Hippocampal formation (tissue), 2 donors: ENCODE results near the gene MMP8.
A peak's percentile ranks its signal among the peaks of the same experiment; 100 is the strongest.
"Not testable (repeated sequence)": the region's sequence is repeated elsewhere in the genome, so short reads cannot be mapped to it uniquely, and the experiment has no call there.

Experiments
- DNase-seq, 2 donors: peaks; one replicate each; lab custom pipeline; 2025; lab: John Stamatoyannopoulos, UW

MMP8 gene, protein sequence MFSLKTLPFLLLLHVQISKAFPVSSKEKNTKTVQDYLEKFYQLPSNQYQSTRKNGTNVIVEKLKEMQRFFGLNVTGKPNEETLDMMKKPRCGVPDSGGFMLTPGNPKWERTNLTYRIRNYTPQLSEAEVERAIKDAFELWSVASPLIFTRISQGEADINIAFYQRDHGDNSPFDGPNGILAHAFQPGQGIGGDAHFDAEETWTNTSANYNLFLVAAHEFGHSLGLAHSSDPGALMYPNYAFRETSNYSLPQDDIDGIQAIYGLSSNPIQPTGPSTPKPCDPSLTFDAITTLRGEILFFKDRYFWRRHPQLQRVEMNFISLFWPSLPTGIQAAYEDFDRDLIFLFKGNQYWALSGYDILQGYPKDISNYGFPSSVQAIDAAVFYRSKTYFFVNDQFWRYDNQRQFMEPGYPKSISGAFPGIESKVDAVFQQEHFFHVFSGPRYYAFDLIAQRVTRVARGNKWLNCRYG

DNA sequence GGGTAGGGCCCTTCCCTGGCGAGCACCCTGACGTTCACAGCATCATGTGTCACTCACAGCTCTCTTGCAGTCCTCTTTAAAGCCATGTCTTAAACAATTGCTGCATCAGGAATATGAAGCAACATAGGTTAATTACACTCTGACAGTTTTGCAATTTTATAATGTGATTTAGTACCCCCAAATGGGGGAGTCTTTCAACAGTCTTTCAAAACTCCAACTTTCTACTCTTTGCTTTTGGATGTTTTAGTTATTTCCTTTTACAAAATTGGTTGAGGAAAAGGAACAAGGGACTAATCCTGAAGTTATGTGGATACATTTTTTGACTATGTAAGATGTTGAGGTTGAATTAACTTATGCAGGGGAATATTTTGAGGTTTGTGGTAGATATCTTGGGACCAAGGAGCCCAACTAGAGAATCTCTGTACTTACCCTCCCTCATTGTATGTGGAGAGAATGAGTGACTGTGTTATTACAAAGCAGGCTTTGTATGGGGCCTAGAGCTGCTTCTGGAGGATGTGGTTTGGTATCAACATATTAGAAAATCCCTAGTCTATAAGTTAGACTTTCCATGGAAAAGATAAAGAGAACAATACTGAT lies at the start of gene MMP8:
TSS of gene MMP8 (minus strand) at position 51 of the 597 bp plus-strand sequence. CDS start 99 bp downstream, outside the sequence.
- DNase-seq, result peak in 1 of 2 donors; percentile 3

DNA sequence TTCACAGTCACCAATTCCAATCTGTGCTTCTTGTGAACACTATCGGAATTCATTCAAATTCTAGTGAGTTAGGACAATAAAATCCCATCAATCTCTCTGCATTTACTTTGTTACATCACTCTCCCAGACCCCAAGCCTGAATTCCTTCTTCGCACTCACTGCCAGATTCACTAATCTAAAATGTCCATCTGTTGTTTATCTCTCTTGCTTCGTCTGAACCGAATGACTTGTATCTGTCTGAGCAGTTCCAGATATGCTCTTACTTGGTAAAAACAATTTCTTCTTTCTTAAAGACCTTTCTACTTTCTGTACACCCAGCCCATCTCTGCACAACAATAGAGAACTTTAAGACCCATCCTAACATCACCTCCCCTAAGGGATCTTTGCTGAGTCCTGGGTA lies 48.6 kb upstream of the MMP8 start:
- DNase-seq, result no peak

DNA sequence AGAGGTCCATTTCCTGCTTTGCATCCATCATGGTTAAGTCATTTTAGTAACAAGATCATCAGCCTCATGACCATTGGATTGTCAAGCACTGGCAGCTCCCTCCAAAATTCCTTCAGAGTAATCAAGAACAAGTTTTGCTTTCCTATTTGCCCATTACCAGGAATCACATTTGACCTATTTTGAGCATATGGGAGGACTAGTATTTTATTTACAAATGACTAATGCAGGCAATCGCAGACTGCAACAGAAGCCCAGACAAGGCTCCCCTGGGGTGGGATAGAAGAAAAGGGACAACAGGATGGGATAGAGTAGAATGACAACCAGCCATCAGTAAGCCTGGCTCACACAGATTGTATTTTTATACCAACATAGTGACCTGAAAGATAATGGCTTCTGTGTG lies 46.6 kb upstream of the MMP8 start:
- no peak for DNase-seq

DNA sequence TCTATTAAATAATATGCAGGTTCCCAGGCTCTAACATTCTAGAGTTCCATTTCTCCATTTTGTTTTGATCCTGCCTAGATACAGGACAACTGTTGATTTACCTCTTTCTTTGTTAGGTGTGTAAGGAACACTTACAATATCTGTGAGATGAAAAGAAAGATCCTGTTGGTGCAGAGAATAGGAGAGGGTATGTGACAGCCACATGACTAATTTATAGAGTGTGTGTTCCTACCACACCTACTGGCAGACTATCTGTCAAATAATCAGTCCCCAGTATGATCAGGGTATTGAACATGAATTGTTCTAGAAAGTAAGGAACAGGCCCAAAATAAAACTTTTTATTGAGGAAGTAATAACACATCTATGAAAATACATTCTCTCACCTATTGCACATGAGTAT lies 45.4 kb upstream of the MMP8 start:
- DNase-seq, result no peak

DNA sequence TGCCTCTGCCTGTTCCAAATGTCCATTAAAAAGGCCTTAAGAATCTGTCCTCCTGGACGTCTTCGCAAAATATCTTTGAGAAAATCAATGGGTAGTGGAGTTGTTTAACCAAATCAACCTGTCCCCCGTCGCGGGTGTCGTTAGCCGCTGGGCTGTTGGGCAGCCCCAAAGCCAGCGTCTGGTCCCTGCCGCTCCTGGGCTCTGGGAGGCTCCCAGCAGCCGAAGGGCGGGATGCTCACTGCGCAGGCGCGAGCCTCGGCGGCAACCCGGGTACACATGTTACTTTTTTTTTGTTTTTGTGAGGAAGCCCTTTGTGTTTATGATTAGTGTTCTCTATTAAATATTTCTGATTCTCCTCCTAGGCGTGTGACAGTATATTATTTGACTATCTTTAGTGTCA lies 43.0 kb upstream of the MMP8 start:
- DNase-seq, result no peak

DNA sequence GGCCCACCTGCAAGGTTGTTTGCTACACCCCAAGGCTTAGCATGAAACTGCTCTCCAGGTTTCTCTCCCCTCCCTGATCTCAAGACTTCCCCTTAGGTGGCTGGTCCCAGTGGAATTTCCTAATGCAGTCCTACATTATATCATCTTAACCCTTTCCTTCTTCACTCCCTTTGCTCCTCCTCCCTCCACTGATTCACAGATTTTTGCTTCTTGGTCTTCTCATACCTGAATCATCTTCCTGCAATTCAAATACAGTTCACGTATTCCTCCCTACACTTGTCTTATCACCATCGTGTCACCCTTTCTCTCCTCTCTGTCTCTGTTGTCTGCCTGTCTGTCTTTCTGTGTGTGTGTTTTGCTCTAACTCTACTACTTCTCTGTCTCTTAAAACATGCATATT lies 38.7 kb upstream of the MMP8 start:
- no peak for DNase-seq

DNA sequence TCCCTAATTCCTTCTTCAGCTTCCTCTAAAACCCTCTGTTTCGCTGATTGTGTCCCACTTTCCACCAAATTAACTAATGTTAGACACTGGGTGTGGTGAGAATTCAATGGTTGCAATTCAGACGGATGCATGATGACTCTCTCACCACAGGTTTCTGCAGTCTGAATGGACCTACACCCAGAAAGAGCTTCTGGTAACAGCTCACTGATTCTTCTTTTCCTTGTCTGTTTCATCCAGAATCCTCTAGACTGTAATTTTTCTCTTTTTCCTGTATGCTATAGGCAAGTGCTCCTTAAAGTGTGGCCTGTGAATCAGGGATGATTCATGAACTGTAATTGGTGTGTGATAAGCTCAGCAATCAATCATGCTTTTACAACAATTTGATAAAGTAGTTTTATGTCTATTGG lies 37.6 kb upstream of the MMP8 start:
- DNase-seq, result no peak

DNA sequence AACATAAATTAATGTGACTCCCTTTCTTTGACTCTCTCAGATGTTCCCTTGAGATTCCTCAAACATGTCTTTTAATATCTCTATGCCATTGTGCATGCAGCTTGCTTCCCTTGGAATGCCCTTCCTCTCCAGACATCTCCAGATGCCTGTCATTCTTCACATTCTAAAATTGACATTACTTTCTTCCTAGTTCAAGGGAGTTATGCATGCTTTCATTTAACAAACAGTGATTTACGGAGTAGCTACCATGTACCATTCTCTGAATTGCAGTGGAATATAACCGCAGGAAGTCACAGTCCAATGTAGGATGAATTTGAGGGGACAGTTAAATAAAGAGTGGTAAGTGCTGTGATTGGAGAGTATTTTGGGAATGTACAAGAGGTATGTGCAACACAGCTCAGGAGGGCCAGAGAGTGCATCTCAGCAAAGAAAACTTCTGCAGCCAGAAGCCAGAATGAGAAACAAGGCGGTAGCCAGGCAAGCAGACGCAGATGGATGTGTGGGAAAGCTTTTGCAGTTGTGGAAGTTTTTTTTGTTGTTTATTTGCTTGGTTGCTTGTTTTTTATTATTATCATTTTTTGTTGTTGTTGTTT lies 37.0 kb upstream of the MMP8 start:
- no peak for DNase-seq

DNA sequence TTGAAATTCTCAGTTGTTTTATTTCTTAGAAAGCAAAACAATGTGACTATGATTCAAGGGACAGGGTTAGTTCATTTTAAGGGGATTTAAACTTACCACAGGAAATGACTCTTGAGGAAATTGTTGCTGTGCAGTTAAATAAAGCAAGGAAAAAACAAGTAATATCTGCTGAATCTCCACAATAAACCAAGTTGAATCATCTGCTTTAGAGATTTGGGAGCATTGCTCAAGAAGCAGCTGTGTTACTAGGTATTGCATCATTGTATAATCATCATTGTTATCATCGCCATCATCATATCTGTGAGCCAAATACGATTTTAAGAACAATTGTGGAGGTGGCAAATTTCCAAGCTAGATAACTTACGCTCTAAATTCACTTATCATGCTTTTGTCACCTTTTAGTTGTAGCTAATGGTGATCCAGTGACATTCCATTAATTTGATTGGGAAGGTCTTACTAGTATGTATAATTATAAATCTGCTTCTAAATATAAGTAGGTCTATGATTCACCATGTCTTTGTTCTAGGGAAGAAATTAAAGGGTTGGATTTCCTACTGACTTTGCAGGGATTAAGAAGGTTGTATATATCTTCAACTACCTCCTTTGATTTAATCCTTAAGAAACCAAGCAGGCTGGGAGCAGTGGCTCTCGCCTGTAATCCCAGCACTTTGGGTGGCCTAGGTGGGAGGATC lies 35.7 kb upstream of the MMP8 start:
- no peak for DNase-seq

DNA sequence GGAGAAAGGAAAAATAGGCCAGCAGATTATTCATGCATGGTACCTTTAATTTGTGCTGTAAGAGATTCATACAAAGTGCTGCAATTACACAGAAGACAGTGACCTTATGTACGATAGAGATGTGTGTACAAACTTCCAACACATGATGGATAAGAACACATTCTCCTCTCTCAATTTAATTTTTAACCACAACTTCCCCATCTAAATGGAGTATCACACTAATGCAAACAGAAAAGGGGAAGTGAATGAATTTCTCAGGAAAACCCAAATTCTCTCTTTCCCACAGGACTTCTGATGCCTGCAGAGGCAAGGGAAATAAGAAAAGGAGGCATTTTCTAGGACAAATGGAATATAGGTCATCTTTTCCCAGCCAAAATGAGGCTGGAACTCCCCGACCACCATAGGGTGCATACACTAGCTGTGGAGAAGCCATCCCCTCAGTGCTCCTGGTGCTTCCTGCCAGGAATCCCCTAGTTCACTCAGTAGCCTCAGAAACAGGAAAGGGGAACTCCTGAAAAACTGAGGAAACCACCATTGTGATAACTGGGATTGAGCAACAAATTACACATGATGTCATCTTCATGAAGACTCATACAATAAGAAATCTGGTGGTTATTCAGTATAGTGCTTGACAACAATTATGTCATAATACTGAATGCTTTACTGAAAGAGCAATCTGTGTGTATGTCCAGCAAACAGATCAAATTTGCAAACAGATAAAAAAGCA lies 33.2 kb upstream of the MMP8 start:
- DNase-seq, result no peak

DNA sequence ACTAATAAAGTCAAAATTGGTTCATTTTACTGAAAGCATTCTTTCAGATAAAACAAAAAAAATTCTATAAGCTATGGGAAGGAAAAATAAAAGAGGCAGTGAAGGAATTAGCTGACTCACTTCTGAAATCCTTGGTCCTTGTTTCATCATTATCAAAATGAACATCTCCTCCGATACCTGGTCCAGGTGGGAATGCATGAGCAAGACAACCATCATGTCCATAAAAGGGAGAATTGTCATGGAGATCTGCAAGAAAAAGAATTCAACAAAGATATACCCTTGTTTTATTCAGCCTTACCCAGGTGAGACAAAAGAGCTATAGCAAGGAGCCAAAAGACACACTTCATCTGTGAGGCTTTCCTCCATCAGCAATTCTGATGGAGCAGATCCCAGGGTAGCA lies 28.5 kb upstream of the MMP8 start:
- no peak for DNase-seq

DNA sequence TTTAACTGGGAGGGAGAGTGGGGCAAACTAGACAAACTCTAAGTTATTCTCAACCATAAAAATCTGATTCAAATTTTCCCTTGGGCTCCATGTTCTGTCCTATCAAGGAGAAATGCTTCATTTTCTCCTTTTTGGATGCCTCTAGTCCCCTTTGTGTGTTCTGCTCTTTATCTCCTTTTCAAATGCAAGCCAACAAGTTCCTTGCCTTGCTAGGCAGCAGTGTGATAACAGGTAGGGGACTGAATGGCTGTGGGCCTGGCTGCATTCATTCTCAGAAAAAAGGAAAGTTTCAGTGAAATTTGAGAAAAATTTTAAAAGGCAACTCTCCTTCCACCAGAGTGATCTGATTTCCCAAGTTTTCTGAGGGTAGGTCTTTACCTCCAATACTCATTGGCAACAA lies 26.9 kb upstream of the MMP8 start:
- no peak for DNase-seq

DNA sequence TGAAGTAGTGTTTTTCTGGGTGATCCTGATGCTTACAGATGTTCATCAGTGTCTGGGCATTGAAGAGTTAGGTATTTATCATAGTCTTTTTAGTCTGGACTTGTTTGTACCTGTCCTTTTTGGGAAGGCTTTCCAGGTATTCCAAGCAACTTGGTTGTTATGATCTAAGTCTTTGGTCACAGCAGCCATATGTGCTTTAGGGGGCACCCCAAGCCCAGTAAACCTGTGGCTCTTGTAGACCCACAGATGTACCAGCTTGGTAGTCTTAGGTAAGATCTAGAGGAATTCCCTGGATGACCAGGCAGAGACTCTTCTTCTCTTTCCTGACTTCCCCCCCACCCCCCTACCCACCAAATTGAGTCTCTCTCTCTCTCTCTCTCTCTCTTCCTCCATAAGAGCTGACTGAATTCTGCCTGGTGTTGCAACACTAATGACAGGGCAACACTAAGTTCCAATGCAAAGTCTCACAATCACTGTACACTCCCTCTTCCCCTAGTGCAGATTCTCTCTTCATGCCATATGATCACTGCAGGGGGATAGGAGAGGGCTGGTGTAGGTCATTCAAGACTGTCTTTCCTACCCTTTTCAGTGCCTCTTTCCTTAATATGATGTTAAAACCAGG lies 24.5 kb upstream of the MMP8 start:
- DNase-seq, result no peak

DNA sequence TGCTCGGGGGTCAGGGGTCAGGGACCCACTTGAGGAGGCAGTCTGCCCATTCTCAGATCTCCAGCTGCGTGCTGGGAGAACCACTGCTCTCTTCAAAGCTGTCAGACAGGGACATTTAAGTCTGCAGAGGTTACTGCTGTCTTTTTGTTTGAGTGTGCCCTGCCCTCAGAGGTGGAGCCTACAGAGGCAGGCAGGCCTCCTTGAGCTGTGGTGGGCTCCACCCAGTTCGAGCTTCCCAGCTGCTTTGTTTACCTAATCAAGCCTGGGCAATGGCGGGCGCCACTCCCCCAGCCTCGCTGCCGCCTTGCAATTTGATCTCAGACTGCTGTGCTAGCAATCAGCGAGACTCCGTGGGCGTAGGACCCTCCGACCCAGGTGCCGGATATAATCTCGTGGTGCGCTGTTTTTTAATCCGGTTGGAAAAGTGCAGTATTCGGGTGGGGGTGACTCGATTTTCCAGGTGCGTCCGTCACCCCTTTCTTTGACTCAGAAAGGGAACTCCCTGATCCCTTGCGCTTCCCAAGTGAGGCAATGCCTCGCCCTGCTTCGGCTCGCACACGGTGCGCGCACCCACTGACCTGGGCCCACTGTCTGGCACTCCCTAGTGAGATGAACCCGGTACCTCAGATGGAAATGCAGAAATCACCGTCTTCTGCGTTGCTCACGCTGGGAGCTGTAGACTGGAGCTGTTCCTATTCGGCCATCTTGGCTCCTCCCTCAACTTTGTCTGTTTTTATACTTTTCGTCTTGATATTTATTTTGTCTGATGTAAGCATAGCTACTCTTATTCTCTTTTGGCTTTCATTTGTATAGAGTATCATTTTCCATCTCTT lies 22.2 kb upstream of the MMP8 start:
- DNase-seq, result not testable (repeated sequence)

DNA sequence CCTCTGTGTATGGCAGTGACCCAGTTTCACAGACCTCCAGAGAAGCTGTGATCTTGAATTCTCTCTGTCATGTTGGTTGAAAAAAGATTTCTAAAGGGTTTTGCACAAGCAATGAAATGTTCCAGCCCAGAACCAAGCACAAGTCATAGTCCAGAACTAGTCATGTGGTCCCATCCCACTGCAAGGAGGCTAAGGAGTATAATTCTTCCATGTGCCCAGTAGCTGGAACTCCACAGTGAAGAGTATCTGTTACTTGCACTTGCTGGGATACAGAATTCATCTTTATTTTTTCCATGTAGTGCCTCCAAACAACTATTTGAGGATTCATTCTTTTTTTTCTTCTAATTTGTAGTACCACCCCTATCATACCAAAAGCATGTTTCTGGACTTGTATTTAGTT lies 9.9 kb upstream of the MMP8 start:
- DNase-seq, result no peak

DNA sequence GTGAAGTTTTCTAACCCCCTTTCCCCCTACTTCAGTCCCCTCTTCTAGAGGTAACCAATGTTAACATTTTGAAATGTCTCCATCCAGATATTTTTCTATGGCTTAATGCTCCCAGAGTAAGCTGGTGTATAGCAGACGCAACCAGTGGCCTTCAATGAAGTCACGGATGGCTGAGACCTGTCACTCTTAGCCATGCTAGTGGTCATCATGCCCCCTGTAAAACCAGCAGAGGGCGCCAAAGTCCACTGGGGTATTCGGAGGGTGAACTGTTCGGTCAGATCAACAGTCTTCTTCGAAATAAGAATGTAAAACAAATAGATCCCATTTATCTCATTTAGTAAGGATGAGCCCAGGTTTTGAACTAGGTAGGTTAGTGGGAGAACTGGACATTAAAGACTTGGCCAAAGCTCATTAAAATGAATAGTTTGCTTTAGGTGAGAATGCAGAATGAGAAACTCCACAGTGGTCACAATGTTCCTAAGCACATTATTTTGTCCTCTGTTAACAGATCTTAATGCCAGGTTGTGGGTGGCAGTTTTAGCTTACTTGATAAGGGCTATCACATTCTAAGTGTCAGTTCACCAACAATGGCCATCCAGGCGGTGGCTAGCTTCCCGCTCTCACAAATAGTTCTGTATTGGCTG lies 8.6 kb upstream of the MMP8 start:
- no peak for DNase-seq

DNA sequence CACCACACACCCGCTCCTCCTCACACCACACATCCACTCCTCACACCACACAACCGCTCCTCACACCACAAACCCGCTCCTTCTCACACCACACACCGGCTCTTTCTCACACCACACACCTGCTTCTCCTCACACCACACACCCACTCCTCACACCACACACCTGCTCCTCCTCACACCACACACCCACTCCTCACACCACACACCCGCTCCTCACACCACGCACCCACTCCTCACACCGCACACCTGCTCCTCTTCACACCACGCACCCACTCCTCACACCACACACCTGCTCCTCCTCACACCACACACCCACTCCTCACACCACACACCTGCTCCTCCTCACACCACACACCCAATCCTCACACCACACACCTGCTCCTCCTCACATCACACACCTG lies 6.2 kb upstream of the MMP8 start:
- not testable (repeated sequence) for DNase-seq

DNA sequence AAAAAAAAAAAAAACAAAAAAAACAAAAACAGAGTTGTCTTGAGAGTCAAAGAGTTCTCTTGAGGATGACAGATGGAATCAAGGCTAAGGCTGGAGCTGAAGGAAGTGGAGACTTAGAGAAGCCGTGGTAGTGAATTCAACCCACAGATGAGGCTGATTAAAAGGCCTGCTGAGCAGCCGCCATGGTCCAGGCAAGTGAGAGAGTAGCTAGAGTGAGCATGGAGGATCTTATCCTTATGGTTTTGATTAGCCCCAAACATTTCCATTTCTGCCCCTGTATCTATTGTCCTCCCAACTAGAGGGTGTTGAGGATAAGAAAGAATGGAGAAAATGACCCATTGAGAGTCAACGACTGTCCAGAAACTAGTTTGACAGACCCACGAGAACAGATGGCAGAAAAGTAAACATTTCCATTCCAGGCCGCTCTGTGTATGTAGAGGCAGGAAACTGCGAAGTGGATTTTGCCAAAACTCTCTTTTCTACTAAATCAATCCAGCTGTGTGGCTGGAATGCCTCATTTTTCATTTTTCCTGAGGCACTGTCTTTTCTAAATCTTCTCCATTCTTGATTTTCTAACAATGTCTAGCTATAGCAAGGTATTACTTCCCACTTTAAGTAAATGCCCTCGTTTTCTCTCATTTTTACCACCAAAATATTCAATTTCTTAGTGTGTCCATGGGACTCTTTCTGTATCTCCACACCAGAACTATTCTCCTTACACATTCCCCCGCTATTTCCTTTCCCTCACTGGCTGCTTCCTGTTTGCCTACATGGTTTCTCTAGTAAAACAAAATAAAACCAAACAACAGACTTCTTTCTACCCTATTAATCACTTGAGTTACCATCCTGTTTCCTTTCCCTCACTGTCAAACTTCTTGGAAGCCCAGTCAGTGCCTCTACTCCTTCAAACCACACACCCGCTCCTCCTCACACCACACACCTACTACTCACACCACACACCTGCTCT lies 5.4 kb upstream of the MMP8 start:
- DNase-seq, result no peak

DNA sequence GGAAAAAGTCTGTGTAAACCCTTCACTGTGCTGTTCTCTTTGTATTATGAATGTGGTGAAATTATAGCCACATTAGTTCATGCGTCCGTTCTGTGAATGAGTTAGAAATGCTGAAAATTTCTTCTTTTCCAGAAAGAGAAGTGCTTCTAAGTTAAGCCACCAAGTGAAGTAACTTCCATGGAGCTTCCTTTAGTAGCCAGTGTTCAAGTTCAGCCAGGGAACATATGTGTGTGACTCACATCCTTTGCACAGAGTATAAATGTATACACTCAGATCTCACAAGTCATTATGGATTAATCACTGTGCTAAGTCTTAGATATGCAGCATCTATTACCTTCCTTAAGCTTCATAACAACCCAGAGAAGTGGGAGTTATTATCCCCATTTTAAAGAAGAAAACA lies 3.1 kb upstream of the MMP8 start:
- DNase-seq, result no peak
